H1 (cell line): ENCODE data around the gene MBP. TPM values are rescaled to one million over a fixed set of nuclear protein-coding genes. Genes with fewer than 3 reads are reported as not detected.

Experiments used
- CTCF ChIA-PET: fragments of 300-600 bp; sonication (Branson Sonifier 250); formaldehyde crosslinking; loops from one replicate; lab custom pipeline; 2021; ENCODE audit not compliant: partially characterized antibody; lab: Charles Lee
- POLR2A ChIA-PET: fragments of 300-600 bp; sonication (Branson Sonifier 250); formaldehyde crosslinking; loops from one replicate; lab custom pipeline; 2021; ENCODE audit warnings: inconsistent platforms; ENCODE audit not compliant: partially characterized antibody; lab: Charles Lee
- DNase-seq, 2 experiments: peaks; one replicate each; pipeline versions ENCODE4 v3.0.0 to v3.0.0-alpha.2; 2010 to 2022; ENCODE audit warnings: low spot score in 2 of 2, low read depth in 1 of 2, mixed read lengths in 1 of 2
- FAIRE-seq: peaks from 2 replicates; lab custom pipeline; 2011; peaks lifted over from hg19 to GRCh38; lab: Jason Lieb, UNC
- H2AFZ ChIP-seq: 2 replicates; pipeline ENCODE4 v1.8.1; 2012; ENCODE audit warnings: low read length, inconsistent platforms
- H2AK5ac ChIP-seq: 2 replicates; pipeline ENCODE4 v1.6.1; 2013; ENCODE audit warnings: low read depth, low read length
- H2BK120ac ChIP-seq: replicated peaks from 2 replicates; pipeline ENCODE3; 2013; ENCODE audit warnings: low read depth, low read length, inconsistent platforms
- H2BK12ac ChIP-seq: 2 replicates; pipeline ENCODE4 v1.6.1; 2013; ENCODE audit warnings: low read depth, low read length
- H2BK15ac ChIP-seq: 2 replicates; pipeline ENCODE4 v1.6.1; 2013; ENCODE audit warnings: low read length
- H2BK20ac ChIP-seq: 2 replicates; pipeline ENCODE4 v1.6.1; 2013; ENCODE audit warnings: low read length
- H2BK5ac ChIP-seq: 2 replicates; pipeline ENCODE4 v1.6.1; 2013; ENCODE audit warnings: low read depth, low read length
- H3K14ac ChIP-seq: 2 replicates; pipeline ENCODE4 v1.6.1; 2013; ENCODE audit warnings: inconsistent platforms; ENCODE audit not compliant: insufficient read length
- H3K18ac ChIP-seq: 2 replicates; pipeline ENCODE4 v1.6.1; 2013; ENCODE audit warnings: low read length; ENCODE audit errors: extremely low read depth
- H3K23ac ChIP-seq: 2 replicates; pipeline ENCODE4 v1.6.1; 2013; ENCODE audit warnings: inconsistent platforms; ENCODE audit not compliant: insufficient read length
- H3K23me2 ChIP-seq: 2 replicates; pipeline ENCODE4 v1.6.1; 2013; ENCODE audit warnings: low read depth, low read length
- H3K27ac ChIP-seq: 2 replicates; pipeline ENCODE4 v1.6.1; 2011; ENCODE audit warnings: low read depth, low read length, inconsistent platforms
- H3K27me3 ChIP-seq, 4 experiments: replicated peaks in 1 of 4; 1 replicate in 1 of 4; 2 replicates in 3 of 4; pipeline versions ENCODE4 v1.6.1 to v1.8.1; 2011 to 2013; ENCODE audit warnings: low read length in 3 of 4, mild to moderate bottlenecking in 3 of 4, inconsistent platforms in 2 of 4, mixed read lengths in 2 of 4, moderate library complexity in 1 of 4; ENCODE audit not compliant: control insufficient read depth in 3 of 4, insufficient read depth in 3 of 4; ENCODE audit errors: extremely low read depth in 1 of 4
- H3K36me3 ChIP-seq, 4 experiments: 2 replicates each; pipeline versions ENCODE4 v1.6.1 to v1.8.1; 2011 to 2013; ENCODE audit warnings: mild to moderate bottlenecking in 4 of 4, low read length in 3 of 4, moderate library complexity in 2 of 4, control low read depth in 1 of 4, inconsistent platforms in 1 of 4; ENCODE audit not compliant: insufficient read depth in 4 of 4, control insufficient read depth in 2 of 4
- H3K4ac ChIP-seq: replicated peaks from 2 replicates; pipeline ENCODE3; 2013; ENCODE audit warnings: low read length, low read depth, mixed read lengths, inconsistent platforms; ENCODE audit not compliant: insufficient read length
- H3K4me1 ChIP-seq, 4 experiments: replicated peaks in 1 of 4; 1 replicate in 1 of 4; 2 replicates in 3 of 4; pipeline versions ENCODE4 v1.6.1 to v1.8.1; 2011 to 2013; ENCODE audit warnings: low read length in 3 of 4, inconsistent platforms in 2 of 4, mixed read lengths in 1 of 4; ENCODE audit not compliant: insufficient read depth in 4 of 4, control insufficient read depth in 3 of 4
- H3K4me2 ChIP-seq, 2 experiments: 2 replicates each; pipeline versions ENCODE4 v1.6.1 to v1.8.1; 2011 to 2013; ENCODE audit warnings: low read depth in 2 of 2, low read length in 2 of 2, control low read depth in 1 of 2, inconsistent platforms in 1 of 2, mild to moderate bottlenecking in 1 of 2; ENCODE audit not compliant: insufficient read depth in 1 of 2
- H3K4me3 ChIP-seq, 4 experiments: fragments of 200-600, 300-600 bp in 1 of 4; sonication (generic), shearing (Covaris generic), sonication (Bioruptor Twin) in 1 of 4; 2 replicates each; pipeline versions ENCODE4 v1.5.1 to v1.8.1; 2011 to 2016; ENCODE audit warnings: low read length in 4 of 4, low read depth in 3 of 4, control low read depth in 2 of 4, inconsistent platforms in 2 of 4, mild to moderate bottlenecking in 2 of 4, mixed read lengths in 1 of 4, moderate library complexity in 1 of 4; ENCODE audit not compliant: insufficient read depth in 2 of 4; ENCODE audit errors: extremely low read depth in 1 of 4
- H3K56ac ChIP-seq: replicated peaks from 2 replicates; pipeline ENCODE3; 2013; ENCODE audit warnings: low read depth, mild to moderate bottlenecking, mixed read lengths, low read length, inconsistent platforms; ENCODE audit not compliant: insufficient read length
- H3K79me1 ChIP-seq: 2 replicates; pipeline ENCODE4 v1.6.1; 2013; ENCODE audit warnings: low read depth, low read length, control low read depth
- H3K79me2 ChIP-seq, 2 experiments: 2 replicates each; pipeline versions ENCODE4 v1.6.1 to v1.8.1; 2012 to 2013; ENCODE audit warnings: low read length in 2 of 2, mild to moderate bottlenecking in 2 of 2, inconsistent platforms in 1 of 2; ENCODE audit not compliant: insufficient read depth in 2 of 2, control insufficient read depth in 1 of 2
- H3K9ac ChIP-seq, 4 experiments: replicated peaks in 1 of 4; 1 replicate in 1 of 4; 2 replicates in 3 of 4; pipeline versions ENCODE4 v1.6.1 to v1.8.1; 2011 to 2013; ENCODE audit warnings: low read depth in 3 of 4, low read length in 3 of 4, control low read depth in 2 of 4, mild to moderate bottlenecking in 2 of 4, moderate library complexity in 2 of 4, inconsistent platforms in 1 of 4; ENCODE audit errors: extremely low read depth in 1 of 4
- H3K9me3 ChIP-seq, 2 experiments: 2 replicates each; pipeline versions ENCODE4 v1.6.1 to v1.8.1; 2012 to 2013; ENCODE audit warnings: mild to moderate bottlenecking in 2 of 2, moderate library complexity in 2 of 2, control low read depth in 1 of 2, inconsistent platforms in 1 of 2, low read depth in 1 of 2, low read length in 1 of 2, mixed read lengths in 1 of 2; ENCODE audit not compliant: insufficient read depth in 2 of 2
- H4K20me1 ChIP-seq, 2 experiments: replicated peaks in 1 of 2; 2 replicates each; pipeline versions ENCODE3 to v1.8.1; 2011 to 2013; ENCODE audit warnings: inconsistent platforms in 2 of 2, low read length in 2 of 2, mild to moderate bottlenecking in 1 of 2; ENCODE audit not compliant: insufficient read depth in 2 of 2, control insufficient read depth in 1 of 2
- H4K5ac ChIP-seq: 2 replicates; pipeline ENCODE4 v1.6.1; 2013; ENCODE audit warnings: low read length, low read depth, mixed read lengths, inconsistent platforms; ENCODE audit not compliant: insufficient read length
- H4K8ac ChIP-seq: 2 replicates; pipeline ENCODE4 v1.8.0; 2013; ENCODE audit warnings: mild to moderate bottlenecking, moderate library complexity, low read length, inconsistent platforms; ENCODE audit not compliant: insufficient read depth; ENCODE audit errors: extremely low read depth
- H4K91ac ChIP-seq: replicated peaks from 2 replicates; pipeline ENCODE3; 2013; ENCODE audit warnings: low read length, mixed read lengths, inconsistent platforms; ENCODE audit not compliant: insufficient read length
- ASH2L ChIP-seq: fragments of 200-600, 300-600 bp; sonication (generic); IDR thresholded peaks from one replicate; pipeline ENCODE4 v1.7.1; 2017; ENCODE audit warnings: low read length
- BCL11A ChIP-seq, 2 experiments: IDR thresholded peaks; one replicate each; pipeline ENCODE4 v1.6.1; 2011; ENCODE audit warnings: low read depth in 2 of 2, low read length in 2 of 2, mild to moderate bottlenecking in 2 of 2
- CHD1 ChIP-seq: IDR thresholded peaks from 2 replicates; pipeline ENCODE4 v1.6.1; 2012; ENCODE audit warnings: low read depth, low read length, improper control_type of control experiment
- EP300 ChIP-seq, 2 experiments: IDR thresholded peaks; 1 replicate in 1 of 2; 2 replicates in 1 of 2; pipeline ENCODE4 v1.6.1; 2011 to 2012; ENCODE audit warnings: low read depth in 2 of 2, low read length in 2 of 2, mild to moderate bottlenecking in 2 of 2, borderline replicate concordance in 1 of 2, inconsistent platforms in 1 of 2, moderate library complexity in 1 of 2
- EZH2 ChIP-seq: fragments of 200-600 bp; sonication (generic); IDR thresholded peaks from 2 replicates; pipeline ENCODE4 v1.7.1; 2012; ENCODE audit warnings: low read depth, mild to moderate bottlenecking, moderate library complexity, low read length, inconsistent platforms; ENCODE audit not compliant: severe bottlenecking
- KDM1A ChIP-seq: fragments of 200-600, 300-600 bp; sonication (generic); IDR thresholded peaks from 2 replicates; pipeline ENCODE4 v1.7.1; 2016; ENCODE audit warnings: mild to moderate bottlenecking, low read length, borderline replicate concordance
- MAFK ChIP-seq: IDR thresholded peaks from 2 replicates; pipeline ENCODE4 v1.6.1; 2012; ENCODE audit warnings: low read depth, mild to moderate bottlenecking, improper control_type of control experiment, low read length
- POLR2AphosphoS5 ChIP-seq: IDR thresholded peaks from 2 replicates; pipeline ENCODE4 v1.6.1; 2011; ENCODE audit warnings: low read depth, low read length
- RBBP5 ChIP-seq: IDR thresholded peaks from 2 replicates; pipeline ENCODE4 v1.7.1; 2012; ENCODE audit warnings: low read depth, mild to moderate bottlenecking, inconsistent platforms, low read length, moderate library complexity, borderline replicate concordance
- RXRA ChIP-seq: IDR thresholded peaks from 2 replicates; pipeline ENCODE4 v1.6.1; 2011; ENCODE audit warnings: low read depth, mild to moderate bottlenecking, low read length, moderate library complexity; ENCODE audit not compliant: insufficient read depth
- SP2 ChIP-seq: IDR thresholded peaks from 2 replicates; pipeline ENCODE4 v1.6.1; 2012; ENCODE audit warnings: mild to moderate bottlenecking, low read length, inconsistent platforms
- TAF1 ChIP-seq: IDR thresholded peaks from 2 replicates; pipeline ENCODE4 v1.6.1; 2011; ENCODE audit warnings: mild to moderate bottlenecking, low read depth, low read length
- TAF7 ChIP-seq: optimal IDR thresholded peaks from 2 replicates; pipeline ENCODE3; 2011; ENCODE audit warnings: low read depth, mild to moderate bottlenecking, inconsistent platforms, low read length, moderate library complexity, borderline replicate concordance
- TBP ChIP-seq: IDR thresholded peaks from 2 replicates; pipeline ENCODE4 v1.6.1; 2011; ENCODE audit warnings: low read depth, low read length, improper control_type of control experiment
- WGBS, 2 experiments: shearing (Covaris generic) in 1 of 2; methylation state at CpG; one replicate each; pipeline versions ENCODE4 v1.1.6 to v1.1.7; 2013 to 2015; ENCODE audit warnings: low lambda C conversion rate in 2 of 2, mixed read lengths in 2 of 2, inconsistent platforms in 1 of 2, low coverage in 1 of 2, missing lambda C conversion rate in 1 of 2; ENCODE audit not compliant: insufficient replicate concordance in 2 of 2, insufficient coverage in 1 of 2, insufficient read length in 1 of 2; ENCODE audit errors: extremely low coverage in 1 of 2, missing lambda C conversion rate in 1 of 2; 5-methylcytosine and 5-hydroxymethylcytosine counted together
- polyA plus RNA-seq, 7 experiments: library from polyadenylated mRNA; depleted of rRNA in 3 of 7; stranded (reverse) in 5 of 7; unstranded in 2 of 7; fragments of >200 nt in 5 of 7; fragments of 200-250 nt in 2 of 7; gene quantifications; 1 replicate in 5 of 7; 2 replicates in 1 of 7; 4 replicates in 1 of 7; pipeline versions ENCODE4 v1.2.1 to v1.2.3, GENCODE V29; 2011 to 2013; ENCODE audit warnings: missing spikeins in 2 of 7, mixed read lengths in 2 of 7
- total RNA-seq: library from RNA; stranded (reverse); fragmentation: NEBNext Ultra II Directional; extraction: Animal tissue kit (Norgen Biotek cat#: 25700); gene quantifications from 2 replicates; pipeline ENCODE4 v1.2.1, GENCODE V29; 2021

MBP gene
- total and polyA plus RNA-seq, 2 of the 8 experiments (the other 6 are each of a cell fraction or from before 2014, with no cell fraction given), result 7.7 to 19.2 TPM

DNA sequence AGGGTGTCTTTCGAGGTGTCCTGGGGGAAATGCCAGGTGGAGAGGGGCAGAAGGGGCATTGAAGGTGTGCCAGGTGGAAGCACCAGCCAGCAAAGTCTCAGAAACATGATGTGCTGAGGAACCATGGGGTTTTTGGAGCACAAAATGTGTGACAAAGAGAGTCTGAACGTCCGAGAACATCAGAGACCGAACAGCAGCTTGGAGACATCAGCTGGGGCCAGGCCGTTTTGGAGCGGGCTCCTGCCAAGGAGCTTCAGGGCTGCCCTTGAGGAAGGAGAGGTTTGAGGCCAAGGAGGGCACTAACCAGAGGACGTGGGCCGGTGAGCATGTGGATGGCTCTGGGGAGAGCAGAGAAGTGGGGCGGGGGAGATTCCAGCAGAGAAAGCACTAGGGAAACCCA is 5.3 kb upstream of the MBP start:
- no peak overlapping the region for H4K8ac ChIP-seq
- H3K27ac ChIP-seq, result no peak overlapping the region
- POLR2A ChIA-PET, result no interaction called here
- H2BK12ac ChIP-seq, result no peak overlapping the region
- no peak overlapping the region for H2AK5ac ChIP-seq
- H2BK15ac ChIP-seq, result no peak overlapping the region
- H3K4ac ChIP-seq, result no peak overlapping the region
- H3K23me2 ChIP-seq, result peaks cover 6% of the 10 kb centered on the region; the same call in 1 of the 2 replicates
- FAIRE-seq, result no peak
- no peak overlapping the region for H4K5ac ChIP-seq
- no peaks in the 10 kb centered on the region for H4K20me1 ChIP-seq
- no peak overlapping the region for H3K14ac ChIP-seq
- H3K4me2 ChIP-seq, result no peak overlapping the region
- no peak overlapping the region for H2BK20ac ChIP-seq
- no peak overlapping the region for H3K18ac ChIP-seq
- H3K27me3 ChIP-seq, result peaks cover 0 to 17% (median 13%) of the 10 kb centered on the region in 4 experiments; a peak in 5 of 7 replicates
- H3K79me2 ChIP-seq, result no peaks in the 10 kb centered on the region
- H4K91ac ChIP-seq, result no peak overlapping the region
- no peak overlapping the region for H3K56ac ChIP-seq
- H3K79me1 ChIP-seq, result no peaks in the 10 kb centered on the region
- no peak overlapping the region for H3K4me3 ChIP-seq
- H3K36me3 ChIP-seq, result no peaks in the 10 kb centered on the region
- CTCF ChIA-PET, result interaction anchor here (0.6 to 1.9 kb wide), 8 partner anchors 9 to 1127 kb away, joined by 3 to 5 read pairs (median 3); no protein-coding TSS in a partner anchor
- no peak overlapping the region for H2AFZ ChIP-seq
- DNase-seq, result no peak
- no peak overlapping the region for H3K23ac ChIP-seq
- H3K9ac ChIP-seq, result no peak overlapping the region
- peaks cover 0 to 9% (median 4%) of the 10 kb centered on the region in 4 experiments; a peak in 2 of 7 replicates for H3K4me1 ChIP-seq
- H2BK5ac ChIP-seq, result no peak overlapping the region
- WGBS, 2 experiments, result 91% methylated on average over 9 of the region's 9 CpGs; no CpG with 5 or more reads in 1 of the 2 experiments
- no peak overlapping the region for H2BK120ac ChIP-seq
- peaks cover 8 to 10% of the 10 kb centered on the region in 2 experiments; a peak in 3 of 4 replicates for H3K9me3 ChIP-seq
- TF ChIP-seq RBBP5 (no peak), EZH2 (no peak), TAF7 (no peak), ASH2L (no peak), MAFK (no peak), POLR2AphosphoS5 (no peak), RXRA (no peak), KDM1A (no peak), EP300 (IDR thresholded peaks at IDR 0.05; ENCODE audit: borderline replicate concordance in 1 of 2, low read depth in 2 of 2, low read length in 2 of 2) (no peak), TBP (no peak), TAF1 (no peak), SP2 (no peak), CHD1 (no peak), BCL11A (IDR thresholded peaks at IDR 0.05; ENCODE audit: low read depth in 2 of 2, low read length in 2 of 2) (no peak)
